GM13976 (cell line): ENCODE measurements around the gene B3GALT5.

Experiments
- DNase-seq: peaks from one replicate; pipeline ENCODE4 v3.0.0; 2012; ENCODE audit warnings: low spot score
- in situ Hi-C: fragments of 300-500 bp; cut with MboI; formaldehyde crosslinking; loops from one replicate; pipeline ENCODE4 v1.12.0; 2022; ENCODE audit warnings: low sequenced_read_pairs, mixed read lengths, inconsistent platforms; ENCODE audit not compliant: unreplicated experiment
- TF ChIP-seq, protein P1 (sequence below): IDR thresholded peaks from 2 replicates; pipeline ENCODE4 v1.5.1; 2012; ENCODE audit warnings: borderline replicate concordance, mild to moderate bottlenecking; ENCODE audit not compliant: insufficient read depth; ENCODE audit errors: extremely low read depth, missing control alignments, control extremely low read depth

The B3GALT5 gene

DNA sequence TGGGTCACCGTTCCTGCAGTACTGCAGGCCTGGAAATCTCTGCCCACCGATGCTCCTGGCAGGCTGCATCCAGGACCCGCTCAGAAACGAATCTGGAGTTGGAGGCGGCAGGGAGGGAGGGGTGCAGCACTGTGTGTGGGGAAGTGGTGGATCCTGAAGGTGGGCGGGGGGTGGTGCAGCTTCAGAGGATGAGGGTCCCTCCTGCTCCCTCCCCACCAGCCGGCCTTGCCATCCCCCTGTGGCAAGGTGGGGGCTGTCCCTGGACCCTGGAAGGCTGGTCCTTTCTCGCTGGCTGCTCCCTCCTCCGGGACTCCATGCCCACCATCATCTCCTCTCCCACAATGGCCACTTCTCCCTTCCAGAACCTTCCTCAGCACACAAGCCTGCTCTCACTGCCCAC is 60.4 kb downstream of the B3GALT5 start:
- TF ChIP-seq, protein P1, sequence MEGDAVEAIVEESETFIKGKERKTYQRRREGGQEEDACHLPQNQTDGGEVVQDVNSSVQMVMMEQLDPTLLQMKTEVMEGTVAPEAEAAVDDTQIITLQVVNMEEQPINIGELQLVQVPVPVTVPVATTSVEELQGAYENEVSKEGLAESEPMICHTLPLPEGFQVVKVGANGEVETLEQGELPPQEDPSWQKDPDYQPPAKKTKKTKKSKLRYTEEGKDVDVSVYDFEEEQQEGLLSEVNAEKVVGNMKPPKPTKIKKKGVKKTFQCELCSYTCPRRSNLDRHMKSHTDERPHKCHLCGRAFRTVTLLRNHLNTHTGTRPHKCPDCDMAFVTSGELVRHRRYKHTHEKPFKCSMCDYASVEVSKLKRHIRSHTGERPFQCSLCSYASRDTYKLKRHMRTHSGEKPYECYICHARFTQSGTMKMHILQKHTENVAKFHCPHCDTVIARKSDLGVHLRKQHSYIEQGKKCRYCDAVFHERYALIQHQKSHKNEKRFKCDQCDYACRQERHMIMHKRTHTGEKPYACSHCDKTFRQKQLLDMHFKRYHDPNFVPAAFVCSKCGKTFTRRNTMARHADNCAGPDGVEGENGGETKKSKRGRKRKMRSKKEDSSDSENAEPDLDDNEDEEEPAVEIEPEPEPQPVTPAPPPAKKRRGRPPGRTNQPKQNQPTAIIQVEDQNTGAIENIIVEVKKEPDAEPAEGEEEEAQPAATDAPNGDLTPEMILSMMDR = no peak
- in situ Hi-C loops = no loop called here
- DNase-seq = no peak

DNA sequence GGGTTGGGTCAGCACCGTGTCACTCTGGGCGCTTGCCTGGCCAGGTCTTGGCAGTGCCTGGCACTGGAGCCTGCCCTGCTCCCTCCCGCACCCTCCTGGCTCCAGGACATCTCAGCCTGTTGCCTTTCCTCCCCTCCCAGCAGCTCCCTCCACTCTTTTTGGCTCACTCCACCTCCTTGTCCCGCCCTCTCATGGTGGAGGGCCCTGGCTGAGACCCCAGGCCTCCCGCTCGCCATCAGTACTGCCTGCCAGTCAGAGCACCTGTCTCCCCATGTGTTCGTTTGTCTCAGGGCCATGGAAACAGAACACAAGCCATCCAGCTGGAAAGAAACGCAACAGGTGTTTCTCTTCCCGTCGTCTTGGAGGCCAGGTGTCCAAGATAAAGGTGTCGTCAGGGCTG is 61.0 kb downstream of the B3GALT5 start:
- TF ChIP-seq, protein P1 = no peak
- in situ Hi-C loops = no loop called here
- DNase-seq = no peak

DNA sequence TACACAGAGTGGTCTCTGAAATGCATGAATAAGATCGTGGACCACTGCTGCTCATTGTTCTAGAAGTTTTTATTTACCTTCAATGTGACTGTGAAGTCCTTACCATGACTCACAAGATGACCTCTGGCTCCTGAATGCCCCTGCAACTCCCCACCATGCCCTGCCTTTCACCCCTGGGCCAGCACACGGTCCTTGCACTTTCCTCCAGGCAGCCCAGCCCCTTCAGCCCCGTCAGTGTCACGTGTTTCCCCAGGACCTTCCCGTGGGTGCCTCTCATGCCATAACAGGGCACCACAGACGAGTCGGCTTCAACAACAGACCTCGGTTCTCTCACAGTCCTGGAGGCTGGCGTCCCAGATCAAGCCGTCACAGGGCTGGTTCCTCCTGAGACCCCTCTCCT is 62.1 kb downstream of the B3GALT5 start:
- in situ Hi-C loops = no loop called here
- no peak for DNase-seq
- TF ChIP-seq, protein P1 = no peak

DNA sequence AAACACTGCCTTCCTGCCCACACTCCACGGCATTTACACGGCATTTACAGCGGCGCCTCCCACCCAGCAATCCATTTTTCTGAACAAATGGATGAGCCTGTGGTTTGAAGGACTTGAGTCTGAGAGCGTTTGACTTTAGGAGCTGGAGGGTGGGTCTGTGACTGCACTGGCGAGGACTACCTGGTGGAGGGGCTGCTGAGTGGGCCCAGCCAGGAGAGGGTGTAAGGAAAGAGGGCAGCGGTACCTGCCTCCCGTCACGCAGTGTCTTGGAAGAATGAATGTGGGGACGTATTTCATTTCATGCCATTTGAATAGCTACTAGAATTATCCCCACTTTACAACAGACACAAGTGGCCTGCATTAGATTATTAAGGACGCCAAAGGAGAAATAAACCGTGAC is 62.9 kb downstream of the B3GALT5 start:
- in situ Hi-C loops = no loop called here
- TF ChIP-seq, protein P1 = no peak
- no peak for DNase-seq

DNA sequence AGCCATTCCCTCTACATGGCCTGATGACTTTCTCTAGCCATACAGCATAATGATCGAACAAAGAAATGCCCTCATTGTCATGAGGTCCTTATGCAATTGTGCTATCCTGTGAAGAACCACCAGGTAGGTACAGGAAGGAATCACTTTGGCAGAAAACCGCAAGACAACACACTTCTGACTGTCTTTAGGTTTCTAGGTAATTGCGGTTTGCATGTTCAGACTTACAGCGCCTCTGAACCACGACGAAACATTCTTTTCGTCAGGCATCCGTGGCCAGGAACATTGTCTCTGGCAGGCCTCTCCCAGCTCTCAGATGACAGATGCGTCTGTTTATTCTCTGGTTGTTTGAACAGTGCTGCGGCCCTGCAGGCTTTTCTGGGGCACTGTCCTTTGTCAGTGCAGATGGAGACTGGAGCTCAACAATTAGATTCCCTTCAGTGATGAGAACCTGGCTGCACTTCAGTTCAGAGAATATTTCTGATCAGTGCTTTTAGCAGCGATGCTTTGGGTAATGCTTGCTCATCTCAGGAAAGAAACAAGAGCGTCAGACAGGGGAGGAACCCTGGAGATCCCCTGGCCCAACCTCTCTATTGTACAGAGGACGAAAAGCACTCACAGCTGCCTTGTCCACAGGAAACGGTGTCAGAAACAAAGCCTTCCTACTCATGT is 63.4 kb downstream of the B3GALT5 start:
- DNase-seq = no peak
- in situ Hi-C loops = no loop called here
- TF ChIP-seq, protein P1 = no peak

DNA sequence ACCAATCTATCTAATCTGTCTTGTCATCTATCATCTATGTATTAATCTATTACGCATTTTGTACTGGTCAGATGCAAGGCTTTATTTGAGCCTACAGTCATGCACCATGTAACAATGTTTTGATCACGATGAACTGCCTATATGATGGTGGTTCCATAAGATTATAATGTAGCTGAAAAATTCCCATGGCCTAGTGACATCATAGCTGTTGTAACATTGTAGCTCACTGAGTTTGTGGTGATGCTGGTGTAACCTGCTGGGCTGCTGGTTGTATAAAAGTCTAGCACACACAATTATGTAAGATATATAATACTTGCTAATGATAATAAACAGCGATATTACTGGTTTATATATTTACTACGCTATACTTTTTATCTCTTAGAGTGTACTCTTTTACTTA is 67.5 kb downstream of the B3GALT5 start:
- DNase-seq = no peak
- TF ChIP-seq, protein P1 = no peak
- in situ Hi-C loops = loop anchor here (10.0 kb wide), 1 partner anchor 65 kb away; the partner anchor contains the start of gene IGSF5
